Measurements from ENCODE around the gene PIK3C2A. TPM values are rescaled to one million over a fixed set of nuclear protein-coding genes. Genes with fewer than 3 reads are reported as not detected.

PIK3C2A gene
- total and polyA plus RNA-seq, 4 donors, result 8.2 to 89.9 (median 13.7) TPM

GRCh38 chr11:17165247-17165890, 42.4 kb downstream of the PIK3C2A start:
- no peak overlapping the region for H3K9ac ChIP-seq (ENCODE audit: low read depth in 1 of 2, low read length in 2 of 2)
- H3K4me3 ChIP-seq (ENCODE audit: low read depth in 1 of 3, low read length in 3 of 3), result no peak overlapping the region
- peaks cover 0 to 6% (median 3%) of the 10 kb centered on the region in 4 donors for H3K36me3 ChIP-seq (ENCODE audit: control insufficient read depth in 4 of 4, insufficient read depth in 3 of 4, low read depth in 1 of 4, low read length in 3 of 4)
- H3K9me3 ChIP-seq (ENCODE audit: control insufficient read depth in 4 of 4, low read length in 3 of 4), result no peaks in the 10 kb centered on the region
- H3K4me1 ChIP-seq (ENCODE audit: control insufficient read depth in 4 of 4, insufficient read depth in 4 of 4, low read length in 3 of 4), result peaks cover 3 to 16% (median 11%) of the 10 kb centered on the region in 4 donors
- no peaks in the 10 kb centered on the region for H3K27me3 ChIP-seq (ENCODE audit: control insufficient read depth in 4 of 4, insufficient read depth in 4 of 4, low read length in 3 of 4)
- 82% methylated on average over 11 of the region's 11 CpGs for WGBS
- peak overlapping the region; percentile 69 to 75 for H3K27ac ChIP-seq (ENCODE audit: low read depth in 1 of 2, low read length in 2 of 2)
- TF ChIP-seq REST (IDR thresholded peaks at IDR 0.05), result no peak
- no peak for TF ChIP-seq FOXA1 (IDR thresholded peaks at IDR 0.05)
- no peak for TF ChIP-seq ATF3 (IDR thresholded peaks at IDR 0.05)
- TF ChIP-seq RXRA (IDR thresholded peaks at IDR 0.05), result no peak
- no peak for DNase-seq (ENCODE audit: low spot score)

GRCh38 chr11:17164361-17165246, 43.2 kb downstream of the PIK3C2A start:
- no peaks in the 10 kb centered on the region for H3K9me3 ChIP-seq (ENCODE audit: control insufficient read depth in 4 of 4, low read length in 3 of 4)
- TF ChIP-seq CTCF (IDR thresholded peaks at IDR 0.05; ENCODE audit: low read depth, low read length, missing input control) (no peak), FOXA1 (IDR thresholded peaks at IDR 0.05) (no peak), YY1 (IDR thresholded peaks at IDR 0.05) (no peak), SP1 (IDR thresholded peaks at IDR 0.05) (peak; percentile 26), RXRA (IDR thresholded peaks at IDR 0.05) (peak; percentile 68 to 83), RAD21 (IDR thresholded peaks at IDR 0.05) (peak in 1 of 2 donors; percentile 5), REST (IDR thresholded peaks at IDR 0.05) (no peak), MAX (IDR thresholded peaks at IDR 0.05) (no peak), ZBTB33 (IDR thresholded peaks at IDR 0.05) (no peak), HNF4A (conservative IDR thresholded peaks at IDR 0.05) (peak in 1 of 2 donors; percentile 23), NR2F2 (IDR thresholded peaks at IDR 0.05) (peak; percentile 63), FOXA2 (IDR thresholded peaks at IDR 0.05) (no peak), JUND (IDR thresholded peaks at IDR 0.05) (no peak)
- no peaks in the 10 kb centered on the region for H3K27me3 ChIP-seq (ENCODE audit: control insufficient read depth in 4 of 4, insufficient read depth in 4 of 4, low read length in 3 of 4)
- no peak overlapping the region for H3K4me3 ChIP-seq (ENCODE audit: low read depth in 1 of 3, low read length in 3 of 3)
- peak overlapping the region; percentile 69 to 75 for H3K27ac ChIP-seq (ENCODE audit: low read depth in 1 of 2, low read length in 2 of 2)
- H3K9ac ChIP-seq (ENCODE audit: low read depth in 1 of 2, low read length in 2 of 2), result no peak overlapping the region
- H3K36me3 ChIP-seq (ENCODE audit: control insufficient read depth in 4 of 4, insufficient read depth in 3 of 4, low read depth in 1 of 4, low read length in 3 of 4), result peaks cover 0 to 6% (median 3%) of the 10 kb centered on the region in 4 donors
- 32% methylated on average over 1 of the region's 1 CpG for WGBS
- peaks cover 3 to 20% (median 12%) of the 10 kb centered on the region in 4 donors for H3K4me1 ChIP-seq (ENCODE audit: control insufficient read depth in 4 of 4, insufficient read depth in 4 of 4, low read length in 3 of 4)
- no peak for DNase-seq (ENCODE audit: low spot score)

All from liver (tissue), 9 donors.